Measurements from ENCODE around the gene KRT26. TPM values are rescaled to one million over a fixed set of nuclear protein-coding genes. Genes with fewer than 3 reads are reported as not detected.

The KRT26 gene
- total and polyA plus RNA-seq, 10 of the 15 experiments (the other 5 are each of a cell fraction or from before 2014, with no cell fraction given), result not detected

- intact Hi-C loops (cut with micrococcal nuclease; ENCODE audit: unreplicated experiment), result loop anchor here (10.0 kb wide), 1 partner anchor 249 kb away; no protein-coding TSS in a partner anchor
Observed at GRCh38 chr17:40793832-40794231, 21.8 kb upstream of the KRT26 start.

GRCh38 chr17:40791787-40792436, 19.9 kb upstream of the KRT26 start:
- WGBS (ENCODE audit: insufficient coverage, insufficient replicate concordance, low lambda C conversion rate, missing lambda C conversion rate), result 21% methylated on average over 6 of the region's 6 CpGs
- H3K79me2 ChIP-seq (ENCODE audit: control insufficient read depth, insufficient read depth, low read length), result no peaks in the 10 kb centered on the region
- ChIA-PET POLR2A (interaction anchor here (0.6 to 1.3 kb wide), 4 partner anchors 167 to 236 kb away, joined by 3 read pairs; no protein-coding TSS in a partner anchor), SMC1A (ENCODE audit: uncharacterized antibody, unreplicated experiment) (interaction anchor here (0.7 to 3.2 kb wide), 19 partner anchors 8 to 260 kb away, joined by 3 to 28 read pairs (median 4); no protein-coding TSS in a partner anchor), RAD21 (ENCODE audit: unreplicated experiment) (interaction anchor here (0.8 to 3.7 kb wide), 9 partner anchors 10 to 177 kb away, joined by 3 to 18 read pairs (median 4); partner anchors contain the start of gene SMARCE1), CTCF (interaction anchor here (0.8 to 4.3 kb wide), 18 partner anchors 9 to 176 kb away, joined by 3 to 43 read pairs (median 3); partner anchors contain the start of gene SMARCE1)
- no peaks in the 10 kb centered on the region for H4K20me1 ChIP-seq (ENCODE audit: control insufficient read depth, insufficient read depth)
- no peak for DNase-seq (ENCODE audit: low read depth, low spot score)
- intact Hi-C loops (cut with micrococcal nuclease; ENCODE audit: unreplicated experiment) (loop anchor here (2.0 to 10.0 kb wide), 2 partner anchors 171 to 247 kb away; no protein-coding TSS in a partner anchor), in situ Hi-C loops (cut with MboI) (no loop called here)
- H3K4me2 ChIP-seq (ENCODE audit: control insufficient read depth, insufficient read depth), result no peak overlapping the region
- H3K9ac ChIP-seq (ENCODE audit: control insufficient read depth, insufficient read depth, low read length), result no peak overlapping the region
- ATAC-seq, result peak; percentile 44; the same call in 1 of the 3 replicates
- H3K36me3 ChIP-seq (ENCODE audit: control insufficient read depth in 2 of 2, insufficient read depth in 2 of 2, low read length in 1 of 2), result no peaks in the 10 kb centered on the region
- no peak overlapping the region for H3K27ac ChIP-seq (ENCODE audit: control insufficient read depth, insufficient read depth)
- no peaks in the 10 kb centered on the region for H3K4me1 ChIP-seq (ENCODE audit: control insufficient read depth, insufficient read depth, low read length)
- BruUV-seq (replicated peaks), result no TSS peak
- no peak overlapping the region for H3K4me3 ChIP-seq
- H2AFZ ChIP-seq (ENCODE audit: control insufficient read depth, low read depth, low read length), result no peak overlapping the region
- H3K27me3 ChIP-seq (replicated peaks in 1 of 2; ENCODE audit: control insufficient read depth in 2 of 2, insufficient read depth in 2 of 2, low read length in 1 of 2), result peaks cover 2 to 7% of the 10 kb centered on the region in 2 experiments; a peak in 1 of 4 replicates
- H3K9me3 ChIP-seq (replicated peaks; ENCODE audit: control insufficient read depth, insufficient read depth, low read length), result no peaks in the 10 kb centered on the region
- no peak for FAIRE-seq
- TF ChIP-seq ZSCAN29 (IDR thresholded peaks at IDR 0.05) (peak; percentile 97), SMC3 (IDR thresholded peaks at IDR 0.05; ENCODE audit: borderline replicate concordance, low read length) (peak; percentile 71; the same call in 1 of the 2 replicates), RELB (IDR thresholded peaks at IDR 0.05; ENCODE audit: low read depth) (no peak), REST (IDR thresholded peaks at IDR 0.05; ENCODE audit: low read depth, low read length) (no peak), MTA2 (IDR thresholded peaks at IDR 0.05; ENCODE audit: low read depth) (no peak)

More at GRCh38 chr17:40793832-40794231, 21.8 kb upstream of the KRT26 start:
- Histone ChIP-seq H3K4me1 (ENCODE audit: control insufficient read depth, insufficient read depth, low read length) (no peaks in the 10 kb centered on the region), H3K79me2 (ENCODE audit: control insufficient read depth, insufficient read depth, low read length) (no peaks in the 10 kb centered on the region), H3K27ac (ENCODE audit: control insufficient read depth, insufficient read depth) (no peak overlapping the region), H3K4me2 (ENCODE audit: control insufficient read depth, insufficient read depth) (no peak overlapping the region), H3K36me3 (ENCODE audit: control insufficient read depth in 2 of 2, insufficient read depth in 2 of 2, low read length in 1 of 2) (no peaks in the 10 kb centered on the region), H4K20me1 (ENCODE audit: control insufficient read depth, insufficient read depth) (no peaks in the 10 kb centered on the region), H3K4me3 (no peak overlapping the region), H3K9me3 (replicated peaks; ENCODE audit: control insufficient read depth, insufficient read depth, low read length) (no peaks in the 10 kb centered on the region), H2AFZ (ENCODE audit: control insufficient read depth, low read depth, low read length) (no peak overlapping the region), H3K9ac (ENCODE audit: control insufficient read depth, insufficient read depth, low read length) (no peak overlapping the region), H3K27me3 (replicated peaks in 1 of 2; ENCODE audit: control insufficient read depth in 2 of 2, insufficient read depth in 2 of 2, low read length in 1 of 2) (peaks cover 2 to 9% of the 10 kb centered on the region in 2 experiments; a peak in 1 of 4 replicates)
- SMC1A ChIA-PET (ENCODE audit: uncharacterized antibody, unreplicated experiment), result interaction anchor here (0.6 to 1.0 kb wide), 6 partner anchors 9 to 169 kb away, joined by 3 to 4 read pairs (median 3); no protein-coding TSS in a partner anchor
- no TSS peak for BruUV-seq (replicated peaks)
- ATAC-seq (no peak), DNase-seq (ENCODE audit: low read depth, low spot score) (no peak), FAIRE-seq (no peak)
- POLR2A ChIA-PET, result no interaction called here
- TF ChIP-seq CBFB (IDR thresholded peaks at IDR 0.05; ENCODE audit: low read depth), result no peak
- no peak for TF ChIP-seq KDM1A (IDR thresholded peaks at IDR 0.05; ENCODE audit: borderline replicate concordance)
- TF ChIP-seq ATF3 (IDR thresholded peaks at IDR 0.05; ENCODE audit: borderline replicate concordance, extremely low read depth, low read depth, low read length), result no peak
- TF ChIP-seq TCF7 (IDR thresholded peaks at IDR 0.05; ENCODE audit: borderline replicate concordance), result no peak
- RAD21 ChIA-PET (ENCODE audit: unreplicated experiment), result interaction anchor here (1.3 to 3.2 kb wide), 2 partner anchors 25 to 174 kb away, joined by 5 to 18 read pairs; no protein-coding TSS in a partner anchor
- 23% methylated on average over 10 of the region's 10 CpGs for WGBS (ENCODE audit: insufficient coverage, insufficient replicate concordance, low lambda C conversion rate, missing lambda C conversion rate)
- CTCF ChIA-PET, result interaction anchor here (0.6 to 4.3 kb wide), 8 partner anchors 10 to 874 kb away, joined by 3 to 43 read pairs (median 4); partner anchors contain the start of genes KRT222 and SMARCE1
- in situ Hi-C loops (cut with MboI), result no loop called here

All from GM12878 (cell line).